ENCODE measurements around the gene TTR.

GRCh38 chr18:31610286-31611205 lies 18.9 kb downstream of the TTR start:
- TF ChIP-seq POLR2A (IDR thresholded peaks at IDR 0.05; ENCODE audit: low read depth, low read length) (no peak), POLR2AphosphoS5 (IDR thresholded peaks at IDR 0.05; ENCODE audit: low read depth, low read length) (no peak), SPI1 (IDR thresholded peaks at IDR 0.05; ENCODE audit: low read depth, low read length) (no peak), POU2F2 (IDR thresholded peaks at IDR 0.05; ENCODE audit: low read depth, low read length) (no peak), TAF1 (IDR thresholded peaks at IDR 0.05; ENCODE audit: low read depth, low read length) (no peak), PAX5 (IDR thresholded peaks at IDR 0.05; ENCODE audit: insufficient read depth, low read length, severe bottlenecking) (no peak)

All from GM12891 (cell line).